Umbilical cord (tissue), 2 donors: ENCODE data around the gene PYGL. TPM values are rescaled to one million over a fixed set of nuclear protein-coding genes. Genes with fewer than 3 reads are reported as not detected.

Source experiments
- DNase-seq: peaks from one replicate; pipeline ENCODE4 v3.0.0-alpha.2; 2015; ENCODE audit warnings: low spot score
- total RNA-seq: library from RNA; depleted of rRNA; stranded (reverse); fragments of >200 nt; gene quantifications from one replicate; pipeline ENCODE4 v1.2.3, GENCODE V29; 2014; ENCODE audit warnings: low replicate concordance; ENCODE audit not compliant: insufficient read depth

The PYGL gene
- total RNA-seq, 1 donor from 2014 or later = 51.0 TPM

DNA sequence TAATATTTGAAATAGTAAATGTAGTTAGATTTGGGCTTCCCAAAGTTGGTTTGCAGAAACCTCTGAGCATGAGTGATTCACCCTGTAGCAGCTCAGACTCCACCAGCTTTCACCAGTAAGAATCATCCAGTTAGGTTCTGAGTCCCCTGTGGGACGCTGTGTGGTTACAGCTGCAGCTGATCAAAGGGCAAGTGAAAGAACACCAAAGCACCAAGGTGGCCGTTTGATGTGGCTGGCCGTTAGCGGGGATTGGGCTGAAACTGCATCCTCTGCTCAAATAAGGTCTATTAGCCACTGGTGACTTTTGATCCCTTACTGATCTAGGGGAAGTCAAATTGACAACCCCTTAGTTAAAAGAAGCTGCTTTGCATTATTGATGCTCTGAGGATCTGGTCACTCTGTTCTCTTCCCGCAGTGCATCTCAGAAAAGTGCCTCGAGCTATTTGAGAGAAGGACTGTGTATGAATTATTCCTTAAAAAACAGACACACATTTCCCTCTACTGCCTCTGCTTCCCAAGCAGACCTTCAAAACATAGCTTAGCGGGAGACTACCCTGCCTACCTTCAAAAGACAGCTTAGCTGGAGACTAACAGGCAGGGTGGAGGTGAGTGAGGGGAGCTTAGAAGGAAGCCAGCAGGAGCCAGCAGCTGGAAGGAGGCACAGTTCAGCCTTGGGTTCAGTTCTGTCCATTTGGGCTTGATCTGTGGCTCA is 68.8 kb downstream of the PYGL start:
- no peak for DNase-seq

DNA sequence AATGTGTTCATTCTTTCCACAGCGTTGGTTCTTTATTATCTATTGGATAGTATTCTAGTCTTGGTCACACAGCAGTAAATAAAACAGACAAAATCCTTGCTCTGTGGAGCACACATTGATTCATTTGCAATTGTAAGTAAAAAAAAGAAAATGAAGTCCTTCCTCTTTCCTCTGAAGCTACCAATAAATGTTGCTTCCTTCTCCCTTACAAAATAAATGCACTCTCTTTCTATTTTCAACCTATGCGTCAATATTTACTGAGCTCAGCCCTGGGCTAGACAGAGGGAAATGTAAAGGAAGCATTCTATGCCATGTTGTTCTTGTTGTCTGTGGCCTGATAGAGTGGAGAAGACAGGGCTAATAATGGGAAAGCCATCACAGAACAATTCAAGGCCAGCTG is 69.5 kb downstream of the PYGL start:
- DNase-seq = no peak

DNA sequence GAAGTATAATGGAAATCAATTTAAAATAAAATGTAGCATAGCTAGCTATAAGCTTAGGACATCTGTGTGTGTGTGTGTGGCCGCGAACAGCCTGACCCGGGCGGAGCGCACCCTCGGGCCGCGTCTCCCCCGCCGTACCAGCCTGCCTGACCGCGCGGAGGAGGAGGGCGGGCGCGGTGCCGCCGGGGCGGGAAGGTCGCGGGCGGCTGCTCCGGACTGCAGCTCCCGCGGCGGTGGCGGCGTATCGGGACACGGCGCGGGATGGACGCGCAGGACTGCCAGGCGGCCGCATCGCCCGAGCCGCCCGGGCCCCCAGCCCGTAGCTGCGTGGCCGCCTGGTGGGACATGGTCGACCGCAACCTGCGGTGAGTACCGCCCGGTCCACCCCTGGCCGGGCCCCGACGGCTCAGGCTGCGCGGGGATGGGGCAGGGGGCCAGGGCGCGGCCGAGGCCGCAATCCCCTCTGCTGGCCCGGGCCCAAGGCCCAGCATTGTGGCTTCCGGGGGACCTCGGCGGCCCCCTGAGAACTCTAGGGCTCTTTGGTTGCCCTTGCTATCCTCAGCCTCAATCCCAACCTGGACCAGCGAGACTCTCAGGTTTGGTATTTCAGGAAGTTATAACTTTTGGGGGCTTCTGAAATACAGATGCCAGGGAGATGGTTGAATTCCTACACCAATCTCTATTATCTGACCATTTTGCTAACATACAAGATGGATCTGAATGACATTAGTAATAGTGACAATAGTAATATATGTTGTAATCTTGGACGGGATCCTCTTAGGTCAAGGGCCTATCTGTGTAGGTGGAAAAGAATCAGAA is 72.2 kb downstream of the PYGL start, which contains the start of gene ABHD12B:
Gene ABHD12B, plus strand, starts transcription at position 140 of the 819 bp plus-strand sequence. Its CDS starts 122 bp downstream, at position 262.
- no peak for DNase-seq

DNA sequence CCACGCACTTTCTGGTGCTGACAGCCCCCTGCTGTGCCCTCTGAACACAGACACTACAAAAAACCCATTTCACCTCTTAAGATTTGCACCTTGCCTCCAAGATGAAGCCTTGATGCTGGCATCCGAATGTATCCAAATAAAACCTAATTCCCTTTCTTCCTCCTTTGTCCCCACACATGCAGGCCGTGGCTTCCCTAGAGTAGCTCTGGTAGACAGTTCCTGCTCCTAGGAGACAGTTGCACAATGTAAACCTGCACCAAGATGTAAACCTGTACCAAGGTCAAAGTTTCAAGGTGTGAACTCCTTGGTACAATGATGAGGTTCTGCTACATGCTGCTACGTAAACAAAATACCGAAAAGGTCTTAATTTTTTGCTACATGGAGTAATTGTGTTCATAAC is 73.1 kb downstream of the PYGL start:
- no peak for DNase-seq

DNA sequence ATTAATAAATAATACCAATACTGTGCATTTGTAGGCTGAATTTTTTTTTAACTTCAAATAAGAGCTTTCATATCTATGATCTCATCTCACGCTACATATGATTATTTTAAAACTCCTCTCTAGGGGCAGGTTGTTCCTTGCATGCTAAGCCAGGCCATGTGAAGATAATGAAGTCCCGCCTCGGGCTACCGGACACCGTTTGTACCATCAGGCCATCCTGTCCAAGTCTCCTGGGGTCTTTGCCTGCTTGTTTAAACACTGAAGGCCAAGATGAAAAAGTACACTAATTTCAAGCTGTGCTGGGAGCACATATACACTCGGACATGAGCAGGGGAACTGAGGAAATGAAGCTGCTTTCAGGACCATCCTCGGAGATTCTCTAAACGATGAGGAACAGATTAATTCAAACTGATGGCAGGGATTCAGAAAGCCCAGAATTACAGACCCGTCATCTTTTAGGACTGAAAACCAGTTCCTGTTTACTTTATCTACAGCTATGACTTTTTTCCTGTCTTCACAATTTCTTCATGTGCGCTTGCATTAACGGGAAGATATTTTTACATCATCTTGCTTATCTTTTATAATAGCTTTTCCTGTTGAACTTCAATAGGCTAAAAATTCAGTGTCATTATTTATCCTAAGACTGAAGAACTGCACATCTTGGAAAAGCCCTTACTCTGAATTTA is 78.7 kb downstream of the PYGL start:
- peak; percentile 21 for DNase-seq

DNA sequence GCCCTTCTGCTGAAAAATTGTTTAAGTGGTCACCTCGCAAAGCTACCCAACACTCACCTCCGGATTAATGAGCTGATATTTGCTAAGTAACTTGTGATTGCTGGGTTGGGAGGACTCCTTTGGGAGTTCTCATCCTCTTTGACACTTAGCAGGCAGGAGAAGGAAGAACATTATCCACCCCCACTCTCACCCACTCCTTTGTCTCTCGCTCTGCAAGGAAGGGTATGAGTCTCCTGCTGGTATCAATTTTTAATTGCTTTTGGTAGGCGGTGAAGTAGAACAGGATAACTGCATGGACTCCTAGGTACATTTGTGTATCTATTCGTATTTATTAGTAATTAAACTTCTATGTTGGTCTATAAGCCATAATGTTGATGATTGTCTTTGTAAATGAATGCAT is 79.3 kb downstream of the PYGL start:
- DNase-seq = no peak

DNA sequence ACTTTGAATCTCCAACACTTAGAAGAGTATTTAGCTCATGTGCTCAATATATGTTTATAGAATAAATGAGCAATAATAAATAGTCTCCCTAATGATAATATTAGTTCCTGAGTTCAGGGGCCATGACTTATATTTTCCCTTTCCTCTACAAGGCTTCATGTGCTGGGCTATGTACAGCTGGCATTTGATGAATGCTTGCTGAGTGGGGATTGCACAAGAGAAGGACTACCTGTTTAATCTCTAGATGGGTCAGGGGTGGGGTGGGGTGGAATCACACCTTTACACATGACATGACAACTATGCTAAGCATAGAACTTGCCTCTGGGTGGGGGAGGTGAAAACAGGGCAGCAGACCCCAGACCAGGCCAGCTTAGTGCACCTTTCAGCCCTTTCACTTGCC is 80.0 kb downstream of the PYGL start:
- DNase-seq = no peak

DNA sequence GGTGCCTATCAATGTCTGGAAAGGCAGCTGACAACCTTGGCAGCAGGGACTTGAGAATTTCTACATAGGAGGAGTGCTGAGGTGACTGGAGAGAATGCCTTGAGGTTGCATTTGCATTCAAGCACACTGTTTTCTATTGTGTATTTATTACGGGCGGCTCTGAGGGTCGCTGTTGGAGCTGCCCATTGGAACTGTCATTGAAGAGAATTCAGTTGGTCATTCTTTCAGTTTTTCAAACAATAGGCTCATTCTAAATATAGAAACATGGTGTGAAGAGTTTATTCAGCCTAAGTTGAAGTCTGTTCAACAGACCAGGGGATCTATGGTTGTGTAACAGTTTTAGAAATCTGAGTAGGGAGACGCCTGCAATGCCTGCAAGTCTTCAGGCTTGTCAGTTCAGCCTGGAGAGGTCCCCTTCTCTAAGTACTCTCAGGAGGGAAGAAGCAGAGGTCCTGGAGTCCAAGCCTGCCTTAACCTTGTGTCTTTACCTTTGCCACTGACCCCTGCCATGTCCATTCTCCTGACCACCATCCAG is 82.2 kb downstream of the PYGL start:
- DNase-seq = peak; percentile 75

DNA sequence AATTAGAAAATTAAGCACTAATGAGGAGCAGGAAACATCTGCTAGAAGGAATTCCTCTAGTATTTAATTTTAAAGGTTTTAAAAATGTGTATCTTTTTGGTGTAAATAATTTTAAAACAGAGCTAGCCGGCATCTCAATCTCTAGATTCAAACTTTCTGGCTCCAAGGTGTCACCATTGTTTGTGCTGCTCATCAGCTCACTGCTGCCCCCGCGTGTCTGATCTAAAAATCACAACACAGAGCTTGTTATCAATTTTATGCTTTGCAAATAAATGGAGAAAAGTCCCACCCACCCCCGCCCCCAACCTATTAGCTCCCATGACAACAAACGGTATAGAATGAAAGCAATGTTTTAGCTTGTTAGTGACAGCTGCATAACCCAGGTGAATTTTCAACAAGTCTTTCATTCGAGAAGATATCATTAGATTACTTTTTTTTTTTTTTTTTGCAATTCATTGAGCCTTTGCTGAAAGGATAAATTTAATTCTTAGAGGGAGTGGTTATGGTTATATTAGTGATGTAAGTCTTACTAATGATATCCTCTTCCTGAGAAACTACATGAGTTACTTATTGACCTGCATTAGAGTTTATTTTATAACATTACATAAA is 83.7 kb downstream of the PYGL start:
- DNase-seq = peak; percentile 84

DNA sequence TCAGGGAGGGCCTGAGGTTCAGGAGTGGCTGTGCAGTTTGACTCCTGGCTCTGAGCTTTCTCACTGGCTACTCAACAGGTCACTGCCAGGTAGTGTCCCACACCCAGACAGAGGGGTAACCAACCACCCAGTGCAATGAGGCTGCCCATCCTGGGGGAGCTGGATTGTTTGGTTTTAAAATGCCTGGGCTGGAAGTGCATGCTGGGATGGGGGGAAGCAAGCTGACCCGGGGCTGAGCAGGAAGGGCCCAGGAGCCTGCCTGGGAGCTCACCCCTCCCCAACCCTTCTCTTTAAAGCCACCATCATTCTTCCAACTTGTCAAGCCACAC is 85.0 kb downstream of the PYGL start:
- DNase-seq = no peak

DNA sequence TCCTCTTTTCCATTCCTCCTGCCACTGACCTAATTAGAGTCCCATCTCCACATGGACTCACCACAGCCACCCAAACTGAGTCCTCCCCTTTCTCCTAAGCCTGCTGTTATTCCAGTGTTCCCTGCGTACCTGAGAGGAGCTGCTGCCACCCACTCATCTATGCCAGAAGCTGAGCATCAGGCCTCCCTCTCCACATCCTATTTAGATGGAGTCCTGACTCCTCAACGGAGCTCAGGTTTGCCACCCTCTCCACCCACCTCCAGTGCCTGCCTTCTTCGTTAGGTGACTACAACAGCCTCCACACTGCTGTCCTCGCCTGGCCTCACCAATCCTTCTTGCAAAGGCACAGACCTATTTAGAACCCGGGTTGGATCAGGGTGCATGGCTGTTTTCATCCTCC is 87.6 kb downstream of the PYGL start:
- no peak for DNase-seq

DNA sequence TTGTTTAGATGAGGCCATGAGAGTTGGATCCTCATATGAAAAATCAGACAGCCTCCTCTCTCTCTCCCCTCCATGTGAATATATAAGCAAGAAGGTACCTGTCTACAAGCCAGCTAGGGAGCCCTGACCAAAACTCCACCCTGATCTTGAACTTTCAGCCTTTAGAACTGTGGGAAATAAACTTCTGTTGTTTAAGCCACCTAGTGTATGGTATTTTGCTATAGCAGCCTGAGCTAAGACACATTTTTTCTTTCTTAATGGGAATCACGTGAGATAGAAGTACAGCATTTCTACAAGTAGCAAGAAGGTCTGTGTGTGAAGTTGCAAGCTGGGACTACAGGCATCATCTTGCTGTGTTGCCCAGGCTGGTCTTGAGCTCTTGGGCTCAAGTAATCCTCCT is 88.7 kb downstream of the PYGL start:
- no peak for DNase-seq

Other genes starting within 250 kb of the PYGL start
- 58.7 TPM for gene NIN, start 113.3 kb downstream of the PYGL start, total RNA-seq
- gene ABHD12B, start 72.4 kb downstream of the PYGL start, total RNA-seq = 5.1 TPM
- 30.8 TPM for gene TRIM9, start 150.6 kb upstream of the PYGL start, total RNA-seq